ENCODE measurements around the gene DTD2.
"Not testable (repeated sequence)": the region's sequence is repeated elsewhere in the genome, so short reads cannot be mapped to it uniquely, and the experiment has no call there.

Gene DTD2

GRCh38 chr14:31442284-31442683, 15.0 kb downstream of the DTD2 start:
- DNase-seq (ENCODE audit: low read depth in 2 of 3, low spot score in 1 of 3), result no peak

GRCh38 chr14:31441273-31442111, 15.8 kb downstream of the DTD2 start:
- DNase-seq (ENCODE audit: low read depth in 2 of 3, low spot score in 1 of 3), result no peak

GRCh38 chr14:31440280-31440679, 17.0 kb downstream of the DTD2 start:
- DNase-seq (ENCODE audit: low read depth in 2 of 3, low spot score in 1 of 3), result no peak

GRCh38 chr14:31439561-31439960, 17.7 kb downstream of the DTD2 start:
- DNase-seq (ENCODE audit: low read depth in 2 of 3, low spot score in 1 of 3), result no peak

GRCh38 chr14:31437045-31437691, 20.1 kb downstream of the DTD2 start:
- not testable (repeated sequence) for DNase-seq (ENCODE audit: low read depth in 2 of 3, low spot score in 1 of 3)

GRCh38 chr14:31435276-31435675, 22.0 kb downstream of the DTD2 start:
- DNase-seq (ENCODE audit: low read depth in 2 of 3, low spot score in 1 of 3), result no peak

GRCh38 chr14:31430634-31431264, 26.6 kb downstream of the DTD2 start:
- DNase-seq (ENCODE audit: low read depth in 2 of 3, low spot score in 1 of 3), result no peak

GRCh38 chr14:31429791-31430190, 27.5 kb downstream of the DTD2 start:
- no peak for DNase-seq (ENCODE audit: low read depth in 2 of 3, low spot score in 1 of 3)

- DNase-seq (ENCODE audit: low read depth in 2 of 3, low spot score in 1 of 3), result no peak
Observed at GRCh38 chr14:31428011-31428410, 29.3 kb downstream of the DTD2 start.

GRCh38 chr14:31426663-31427062, 30.6 kb downstream of the DTD2 start:
- DNase-seq (ENCODE audit: low read depth in 2 of 3, low spot score in 1 of 3), result no peak

GRCh38 chr14:31425905-31426304, 31.4 kb downstream of the DTD2 start:
- DNase-seq (ENCODE audit: low read depth in 2 of 3, low spot score in 1 of 3), result no peak

- no peak for DNase-seq (ENCODE audit: low read depth in 2 of 3, low spot score in 1 of 3)
Observed at GRCh38 chr14:31421200-31421599, 36.1 kb downstream of the DTD2 start.

GRCh38 chr14:31420319-31421111, 36.8 kb downstream of the DTD2 start, which contains the start of gene HEATR5A:
Gene HEATR5A (minus strand): TSS chr14:31420550. CDS start chr14:31402975, 17,575 bp downstream.
- DNase-seq (ENCODE audit: low read depth in 2 of 3, low spot score in 1 of 3), result peak; percentile 83 to 89 (median 84)

- DNase-seq (ENCODE audit: low read depth in 2 of 3, low spot score in 1 of 3), result peak in 1 of 3 donors; percentile 11
Observed at GRCh38 chr14:31419967-31420318, 37.4 kb downstream of the DTD2 start.

- no peak for DNase-seq (ENCODE audit: low read depth in 2 of 3, low spot score in 1 of 3)
Observed at GRCh38 chr14:31419179-31419966, 37.9 kb downstream of the DTD2 start.

- no peak for DNase-seq (ENCODE audit: low read depth in 2 of 3, low spot score in 1 of 3)
Observed at GRCh38 chr14:31418440-31418839, 38.9 kb downstream of the DTD2 start.

- DNase-seq (ENCODE audit: low read depth in 2 of 3, low spot score in 1 of 3), result no peak
Observed at GRCh38 chr14:31414190-31414833, 43.0 kb downstream of the DTD2 start.

GRCh38 chr14:31411218-31411727, 46.0 kb downstream of the DTD2 start:
- no peak for DNase-seq (ENCODE audit: low read depth in 2 of 3, low spot score in 1 of 3)

- DNase-seq (ENCODE audit: low read depth in 2 of 3, low spot score in 1 of 3), result no peak
Observed at GRCh38 chr14:31410048-31410650, 47.2 kb downstream of the DTD2 start.
